Measurements from ENCODE around the gene SPTAN1.
A peak's percentile ranks its signal among the peaks of the same experiment; 100 is the strongest.
"Not testable (repeated sequence)": the region's sequence is repeated elsewhere in the genome, so short reads cannot be mapped to it uniquely, and the experiment has no call there.

The SPTAN1 gene

DNA sequence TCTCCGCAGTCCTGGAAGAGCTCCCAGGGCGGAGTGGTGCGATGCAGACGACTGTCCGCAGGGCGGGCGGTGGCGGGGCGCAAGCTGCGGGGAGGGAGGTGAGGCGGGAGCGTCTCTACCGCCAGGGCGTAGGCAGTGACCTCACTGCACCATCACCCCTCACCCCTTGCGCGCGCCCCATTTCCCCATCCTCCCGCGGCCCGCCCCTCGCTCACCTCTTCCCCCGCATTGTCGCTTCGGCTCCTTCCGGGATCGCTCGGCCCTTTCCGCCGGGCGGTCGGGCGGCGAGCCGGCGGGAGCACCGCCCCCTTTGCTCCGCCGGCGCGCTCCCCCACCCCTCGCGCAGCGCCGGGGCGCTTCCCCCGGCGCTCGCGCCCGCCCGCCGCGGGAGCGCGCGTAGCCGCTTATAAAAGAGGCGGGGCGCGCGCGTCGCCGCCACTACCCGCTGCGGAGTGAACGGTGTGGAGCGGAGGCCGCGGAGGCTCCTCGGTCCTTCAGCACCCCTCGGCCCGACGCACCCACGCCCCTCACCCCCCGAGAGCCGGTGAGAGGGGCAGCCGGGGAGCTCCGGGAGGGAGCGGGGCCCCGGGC lies at the start of gene SPTAN1:
TSS of gene SPTAN1 (plus strand) at position 435 of the 591 bp plus-strand sequence. CDS start 14,154 bp downstream, outside the sequence.
- peak; percentile 82 to 88 for DNase-seq (ENCODE audit: low read depth in 2 of 2)

DNA sequence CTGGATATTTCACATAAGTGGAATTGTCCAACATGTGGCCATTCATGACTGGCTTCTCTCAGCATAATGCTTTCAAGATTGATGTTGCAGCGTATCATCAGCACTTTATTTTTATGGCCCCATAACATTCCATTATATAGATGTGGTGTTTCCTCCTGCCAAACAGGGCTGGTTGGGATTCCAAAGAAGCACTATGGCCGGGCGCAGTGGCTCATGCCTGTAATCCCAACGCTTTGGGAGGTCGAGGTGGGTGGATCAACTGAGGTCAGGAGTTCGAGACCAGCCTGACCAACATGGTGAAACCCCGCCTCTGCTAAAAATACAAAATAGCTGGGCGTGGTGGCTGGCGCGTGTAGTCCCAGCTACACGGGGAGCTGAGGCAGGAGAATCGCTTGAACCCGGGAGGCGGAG lies 49.0 kb upstream of the SPTAN1 start:
- not testable (repeated sequence) for DNase-seq (ENCODE audit: low read depth in 2 of 2)

DNA sequence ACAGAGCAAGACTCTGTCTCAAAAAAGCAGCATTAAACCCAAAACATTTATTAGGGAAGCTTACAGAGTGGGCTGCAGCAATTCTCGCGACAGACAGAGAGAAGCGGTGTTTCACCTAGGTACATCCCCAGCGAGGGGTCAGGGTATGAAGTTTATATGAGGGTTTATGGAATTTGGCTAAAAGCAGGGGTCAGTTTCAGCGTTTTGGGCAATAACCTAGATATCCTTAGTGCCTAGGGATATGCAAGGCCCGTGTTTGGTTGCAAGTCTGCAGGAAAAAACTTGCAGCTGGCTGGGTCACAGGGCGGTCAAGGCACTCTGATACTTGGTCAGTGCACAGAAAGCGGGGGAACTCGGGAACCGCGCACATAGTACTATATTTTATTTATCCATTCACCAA lies 48.5 kb upstream of the SPTAN1 start:
- no peak for DNase-seq (ENCODE audit: low read depth in 2 of 2)

DNA sequence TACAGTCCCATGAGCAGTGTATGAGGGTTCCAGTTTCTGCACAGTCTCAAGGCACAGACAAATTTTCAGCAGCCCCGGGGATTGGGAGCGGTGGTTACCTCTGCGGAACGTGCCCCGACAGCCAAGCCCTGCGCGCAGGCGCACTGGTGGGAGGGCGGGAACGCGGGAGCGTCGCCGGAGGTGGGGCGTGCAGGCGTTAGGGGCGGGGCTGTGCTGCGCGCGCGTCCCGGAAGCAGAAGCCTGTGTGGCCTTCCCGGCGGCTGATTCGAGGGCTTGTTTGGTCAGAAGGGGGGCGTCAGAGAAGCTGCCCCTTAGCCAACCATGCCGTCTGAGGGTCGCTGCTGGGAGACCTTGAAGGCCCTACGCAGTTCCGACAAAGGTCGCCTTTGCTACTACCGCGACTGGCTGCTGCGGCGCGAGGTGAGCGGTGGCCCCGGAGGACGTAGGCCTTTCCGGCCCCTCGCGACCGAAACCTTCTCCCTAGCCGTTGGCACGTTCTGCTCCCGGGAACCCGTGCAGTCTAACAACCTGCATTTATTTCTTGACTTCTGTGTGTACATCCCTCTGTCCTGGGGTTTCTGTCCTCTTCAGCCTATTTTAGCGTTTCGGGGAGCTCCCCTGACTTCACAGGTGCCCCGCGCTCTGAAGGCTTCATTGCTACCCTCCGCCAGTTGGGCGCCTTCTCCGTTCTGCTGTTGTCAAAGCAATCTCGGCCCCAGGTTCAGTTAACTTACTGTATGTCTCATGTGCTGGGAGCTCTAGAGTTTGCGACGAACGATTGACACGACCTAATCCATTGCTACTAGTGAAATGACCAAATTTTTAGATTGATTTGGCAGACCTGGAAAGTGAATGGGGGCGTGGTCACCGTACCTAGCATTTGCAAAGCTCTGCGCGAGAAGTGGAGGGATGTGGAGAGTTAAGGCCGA lies 47.6 kb upstream of the SPTAN1 start, which contains the start of gene GLE1:
TSS of gene GLE1 (plus strand) at position 235 of the 929 bp plus-strand sequence. CDS start at position 322, 87 bp downstream.
- DNase-seq (ENCODE audit: low read depth in 2 of 2) = peak; percentile 90 to 91

DNA sequence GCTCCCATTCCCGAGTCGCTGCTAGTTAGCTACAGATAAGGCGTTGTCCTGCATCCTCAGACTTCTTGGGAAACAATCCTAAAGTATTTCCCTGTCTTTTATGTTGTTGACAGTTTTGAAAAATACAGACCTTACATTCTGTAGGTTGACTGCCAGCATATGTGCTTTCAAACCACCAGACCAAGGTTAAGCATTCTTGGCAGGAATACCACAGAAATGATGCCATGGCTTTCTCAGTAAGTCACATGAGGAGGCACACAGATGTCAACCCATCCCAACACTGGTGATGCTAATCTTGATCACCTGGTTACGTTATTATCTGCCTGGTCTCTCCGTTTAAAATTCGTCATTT lies 47.0 kb upstream of the SPTAN1 start:
- DNase-seq (ENCODE audit: low read depth in 2 of 2) = no peak

DNA sequence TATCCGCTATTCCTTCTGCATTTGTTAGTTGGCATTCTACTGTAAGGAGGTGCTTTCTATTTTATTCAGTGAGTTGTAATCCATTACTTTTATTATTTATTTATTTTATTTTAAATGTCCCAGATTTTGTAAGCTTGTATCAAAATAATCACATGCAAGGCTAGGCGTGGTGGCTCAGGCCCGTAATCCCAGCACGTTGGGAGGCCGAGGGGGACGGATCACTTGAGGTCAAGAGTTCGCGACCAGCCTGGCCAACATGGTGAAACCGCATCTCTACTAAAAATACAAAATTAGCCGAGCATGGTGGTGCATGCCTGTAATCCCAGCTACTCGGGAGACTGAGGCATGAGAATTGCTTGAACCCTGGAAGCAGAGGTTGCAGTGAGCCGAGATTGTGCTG lies 46.5 kb upstream of the SPTAN1 start:
- DNase-seq (ENCODE audit: low read depth in 2 of 2) = not testable (repeated sequence)

DNA sequence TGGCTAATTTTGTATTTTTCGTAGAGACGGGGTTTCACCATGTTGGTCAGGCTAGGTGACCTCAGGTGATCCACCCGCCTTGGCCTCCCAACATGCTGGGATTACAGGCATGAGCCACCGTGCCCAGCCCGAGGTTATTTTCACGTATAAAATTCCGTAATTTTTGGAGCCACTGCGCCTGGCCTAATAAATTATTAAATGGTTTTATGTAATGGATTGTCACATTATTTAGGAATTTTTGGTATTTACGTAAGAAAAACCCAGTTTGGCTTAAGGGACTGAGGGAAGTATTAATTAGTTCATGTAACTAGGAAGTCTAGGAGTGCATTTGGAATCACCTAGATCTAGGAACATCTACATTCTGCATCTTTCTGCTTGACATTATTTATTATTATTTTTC lies 39.6 kb upstream of the SPTAN1 start:
- DNase-seq (ENCODE audit: low read depth in 2 of 2) = no peak

DNA sequence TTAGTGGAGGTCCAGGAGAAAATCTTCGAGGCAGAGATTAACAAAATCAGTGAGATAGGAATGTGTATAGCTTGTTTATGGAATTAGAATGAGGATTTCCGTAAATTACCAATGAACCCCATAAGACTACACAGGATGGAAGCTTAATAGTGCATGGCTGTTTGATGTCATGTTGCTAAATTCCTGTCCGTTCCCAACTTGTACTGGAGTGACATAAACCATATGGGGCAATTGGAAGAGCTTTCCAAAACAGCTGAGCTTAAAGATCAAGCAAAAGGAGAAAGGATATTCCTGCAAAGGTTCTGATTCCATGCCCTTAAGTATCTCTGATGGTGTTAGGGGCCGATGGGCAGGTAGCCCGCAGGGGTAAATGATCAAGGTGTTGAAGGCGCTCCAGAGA lies 30.4 kb upstream of the SPTAN1 start:
- no peak for DNase-seq (ENCODE audit: low read depth in 2 of 2)

DNA sequence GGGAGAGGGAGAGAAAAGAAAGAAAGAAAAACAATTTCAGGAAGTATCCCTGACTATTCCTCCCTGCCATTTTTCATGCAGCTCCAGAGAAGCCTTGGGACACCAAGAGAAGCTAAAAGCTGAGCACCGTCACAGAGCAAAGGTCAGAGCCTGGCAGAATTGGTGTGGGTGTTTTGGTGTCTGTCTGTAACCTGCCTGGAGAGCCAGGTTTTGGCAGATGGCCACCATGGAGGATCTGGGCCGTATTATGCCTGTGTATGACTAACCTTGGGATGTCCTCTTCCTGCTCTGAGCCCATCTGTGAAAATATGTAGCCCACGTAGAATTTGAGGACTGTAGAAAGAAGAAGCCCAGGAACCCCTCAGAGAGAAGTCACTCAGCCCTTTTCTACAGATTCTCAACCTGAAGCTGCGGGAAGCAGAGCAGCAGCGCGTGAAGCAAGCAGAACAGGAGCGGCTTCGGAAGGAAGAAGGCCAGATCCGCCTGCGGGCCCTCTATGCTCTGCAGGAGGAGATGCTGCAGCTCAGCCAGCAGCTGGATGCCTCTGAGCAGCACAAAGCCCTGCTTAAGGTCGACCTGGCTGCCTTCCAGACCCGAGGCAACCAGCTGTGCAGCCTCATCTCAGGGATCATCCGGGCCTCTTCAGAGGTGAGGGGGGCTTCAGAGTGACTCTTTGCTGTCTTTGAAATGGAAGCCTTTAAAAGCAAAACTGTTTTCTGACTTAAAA lies 29.0 kb upstream of the SPTAN1 start:
- DNase-seq (ENCODE audit: low read depth in 2 of 2) = no peak

DNA sequence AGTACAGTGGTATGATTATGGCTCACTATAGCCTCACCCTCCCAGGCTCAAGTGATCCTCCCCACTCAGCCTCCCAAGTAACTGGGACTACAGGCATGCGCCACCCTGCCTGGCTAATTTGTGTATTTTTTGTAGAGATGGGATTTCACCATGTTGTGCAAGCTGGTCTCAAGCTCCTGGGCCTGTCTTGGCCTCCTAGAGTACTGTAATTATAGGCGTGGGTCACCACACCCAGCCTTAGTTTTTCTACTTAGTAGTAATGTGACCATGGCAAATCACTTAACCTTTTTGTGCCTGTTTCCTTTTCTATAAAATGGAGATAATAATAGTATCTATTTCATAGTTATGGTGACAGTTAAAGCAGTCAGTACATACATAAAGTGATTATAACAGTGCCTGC lies 25.7 kb upstream of the SPTAN1 start:
- no peak for DNase-seq (ENCODE audit: low read depth in 2 of 2)

DNA sequence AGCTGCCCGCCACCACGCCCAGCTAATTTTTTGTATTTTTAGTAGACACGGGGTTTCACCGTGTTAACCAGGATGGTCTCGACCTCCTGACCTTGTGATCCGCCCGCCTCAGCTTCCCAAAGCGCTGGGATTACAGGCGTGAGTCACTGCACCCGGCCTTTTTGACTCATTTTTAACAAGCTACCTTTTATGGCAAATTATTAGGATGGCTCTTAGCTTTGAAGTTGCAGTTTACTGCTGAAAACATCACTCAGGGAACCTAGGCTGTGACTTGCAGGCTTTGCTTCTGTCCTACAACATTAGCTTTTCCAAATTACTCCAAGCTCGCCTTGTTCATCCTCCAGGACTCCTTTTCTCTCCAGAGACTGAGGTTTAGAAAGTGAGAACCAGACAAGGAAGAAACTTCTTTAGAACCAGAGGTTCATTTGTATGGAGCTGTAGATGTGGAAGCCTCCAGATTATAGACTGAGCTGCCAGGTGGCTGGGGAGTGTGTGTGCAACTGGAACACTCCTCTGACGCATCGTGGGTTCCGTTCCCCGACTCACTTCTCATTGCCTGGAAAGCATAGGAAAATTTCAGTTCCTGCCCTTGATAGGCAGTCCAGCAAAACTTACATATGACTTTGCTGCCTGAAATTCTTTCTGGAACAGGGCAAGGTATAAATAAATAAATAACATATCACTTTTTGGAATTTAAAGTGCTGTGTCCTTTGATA lies 23.8 kb upstream of the SPTAN1 start:
- no peak for DNase-seq (ENCODE audit: low read depth in 2 of 2)

DNA sequence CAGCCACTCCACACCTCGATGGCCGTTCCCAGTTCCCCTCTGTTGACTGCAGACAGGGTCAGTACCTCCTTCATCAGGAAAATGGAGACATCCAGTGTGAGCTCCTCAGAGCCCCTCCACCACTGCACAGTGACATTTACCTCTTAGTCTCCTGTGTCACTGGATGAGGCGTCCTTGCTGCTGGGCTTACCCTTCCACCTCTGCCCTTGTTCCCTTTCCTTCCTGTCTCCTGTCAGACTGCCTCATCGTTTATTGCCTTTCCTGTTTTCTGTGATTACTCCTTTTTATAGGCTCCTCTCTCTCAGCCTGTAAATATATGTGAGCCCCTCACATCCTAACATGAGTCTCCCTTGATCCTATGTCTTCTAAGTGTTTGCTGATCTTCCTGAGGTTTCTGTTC lies 23.2 kb upstream of the SPTAN1 start:
- DNase-seq (ENCODE audit: low read depth in 2 of 2) = no peak

DNA sequence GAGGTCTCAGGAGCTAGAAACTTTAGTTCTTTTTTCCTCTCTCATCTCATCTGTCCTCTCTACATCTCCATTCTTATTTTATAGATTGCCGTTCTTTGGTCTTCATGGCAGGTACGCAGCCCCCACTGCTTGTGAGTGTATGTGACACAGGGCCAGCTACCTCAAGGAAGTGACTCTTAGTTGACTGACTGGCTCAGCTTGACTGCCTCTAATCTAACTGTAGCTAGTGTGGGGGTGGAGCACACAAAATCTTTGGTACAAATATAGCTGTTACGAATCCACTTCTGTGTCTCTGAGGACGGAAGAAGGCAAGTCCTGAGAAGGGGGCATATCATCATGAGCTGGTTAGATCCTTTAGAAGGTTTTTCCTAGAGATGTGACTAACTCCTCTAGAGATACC lies 19.8 kb upstream of the SPTAN1 start:
- no peak for DNase-seq (ENCODE audit: low read depth in 2 of 2)

DNA sequence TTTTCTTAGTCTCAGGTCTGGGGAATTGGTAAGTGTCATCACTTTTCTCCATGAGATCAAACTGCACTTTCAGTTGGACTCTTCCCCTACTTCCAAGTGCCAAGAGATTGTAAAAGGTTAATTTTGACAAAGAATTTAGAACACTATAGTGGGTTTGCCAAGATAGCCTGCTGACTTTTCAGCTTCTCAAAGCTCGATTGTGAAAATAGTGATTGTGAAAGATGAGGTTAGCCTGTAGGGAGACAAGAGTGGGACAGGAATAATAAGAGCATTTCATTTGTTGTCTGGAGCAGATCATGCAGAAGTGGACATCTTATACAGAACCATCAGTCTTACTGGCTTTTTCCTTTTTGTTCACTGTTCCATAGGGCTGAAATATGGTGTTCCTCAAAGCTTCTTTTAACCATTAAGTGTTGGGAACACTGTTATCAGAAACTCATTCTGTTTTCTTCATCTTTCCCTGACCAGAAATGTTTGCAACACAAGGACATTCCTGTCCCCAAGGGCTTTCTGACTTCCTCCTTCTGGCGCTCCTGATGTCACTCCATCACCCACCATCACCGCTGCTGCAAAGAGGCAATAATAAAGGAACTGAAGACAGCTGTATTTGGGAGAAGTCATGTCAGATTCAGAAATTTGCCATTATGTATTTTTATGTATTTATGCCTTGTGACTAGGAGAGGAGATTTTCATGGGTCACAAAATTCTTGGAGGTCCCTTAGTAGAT lies 11.6 kb upstream of the SPTAN1 start:
- no peak for DNase-seq (ENCODE audit: low read depth in 2 of 2)

DNA sequence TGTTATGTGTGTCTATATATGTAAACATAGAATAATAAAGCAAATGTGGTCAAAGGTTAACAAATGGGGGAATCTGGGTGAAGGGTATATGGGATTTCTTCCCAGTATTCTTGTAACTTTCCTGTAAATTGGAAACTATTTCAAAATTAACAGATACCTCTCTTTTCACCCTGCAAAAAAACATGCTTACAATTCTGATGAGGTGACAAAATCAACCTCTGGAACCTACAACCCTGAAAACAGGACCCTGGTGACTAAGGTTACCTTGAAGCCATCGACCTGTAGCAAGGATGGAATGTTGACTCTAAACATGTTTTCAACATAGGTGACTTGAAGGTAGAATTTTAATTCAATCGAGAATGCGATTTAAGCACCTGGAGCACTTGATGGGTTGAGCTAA lies 5.9 kb upstream of the SPTAN1 start:
- DNase-seq (ENCODE audit: low read depth in 2 of 2) = no peak

DNA sequence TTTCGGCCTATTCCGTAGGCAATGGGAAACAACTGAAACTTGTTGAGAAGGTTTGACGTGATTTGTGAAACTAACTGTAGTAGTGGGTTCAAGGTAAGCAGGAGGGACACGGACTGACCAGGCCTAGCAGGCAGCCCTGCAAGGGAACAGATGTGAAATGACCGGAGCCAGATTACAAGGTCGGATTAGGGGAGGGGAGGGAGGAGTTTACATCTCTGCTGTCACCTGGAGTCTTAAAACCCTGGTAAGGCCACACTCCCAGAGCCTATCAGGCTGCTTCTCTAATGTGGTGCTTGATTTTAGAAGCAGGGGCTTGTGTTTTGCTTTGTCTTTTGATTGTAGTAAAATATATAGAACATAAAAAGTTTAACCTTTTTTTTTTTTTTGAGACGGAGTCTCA lies 3.5 kb upstream of the SPTAN1 start:
- DNase-seq (ENCODE audit: low read depth in 2 of 2) = no peak

DNA sequence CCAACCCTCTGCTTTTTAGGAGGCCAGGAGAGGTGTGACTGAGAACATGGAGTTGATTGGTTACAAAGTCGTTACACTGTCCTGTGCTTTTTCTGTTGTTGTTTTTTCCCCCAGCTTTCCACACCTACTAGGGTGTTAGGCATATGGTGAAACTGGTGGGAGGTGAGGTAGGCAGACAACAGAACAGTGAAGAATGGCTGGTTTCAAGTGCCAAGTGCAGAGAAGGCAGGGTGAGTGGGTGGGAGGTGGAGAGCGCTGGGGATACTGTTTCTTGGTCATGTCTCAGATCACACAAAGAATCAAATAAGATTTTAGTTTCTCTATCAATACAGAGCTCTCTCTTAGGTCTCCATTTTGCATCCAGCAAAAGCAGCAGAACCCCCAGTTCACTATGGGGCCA lies 2.2 kb upstream of the SPTAN1 start:
- DNase-seq (ENCODE audit: low read depth in 2 of 2) = peak in 1 of 2 donors; percentile 19

DNA sequence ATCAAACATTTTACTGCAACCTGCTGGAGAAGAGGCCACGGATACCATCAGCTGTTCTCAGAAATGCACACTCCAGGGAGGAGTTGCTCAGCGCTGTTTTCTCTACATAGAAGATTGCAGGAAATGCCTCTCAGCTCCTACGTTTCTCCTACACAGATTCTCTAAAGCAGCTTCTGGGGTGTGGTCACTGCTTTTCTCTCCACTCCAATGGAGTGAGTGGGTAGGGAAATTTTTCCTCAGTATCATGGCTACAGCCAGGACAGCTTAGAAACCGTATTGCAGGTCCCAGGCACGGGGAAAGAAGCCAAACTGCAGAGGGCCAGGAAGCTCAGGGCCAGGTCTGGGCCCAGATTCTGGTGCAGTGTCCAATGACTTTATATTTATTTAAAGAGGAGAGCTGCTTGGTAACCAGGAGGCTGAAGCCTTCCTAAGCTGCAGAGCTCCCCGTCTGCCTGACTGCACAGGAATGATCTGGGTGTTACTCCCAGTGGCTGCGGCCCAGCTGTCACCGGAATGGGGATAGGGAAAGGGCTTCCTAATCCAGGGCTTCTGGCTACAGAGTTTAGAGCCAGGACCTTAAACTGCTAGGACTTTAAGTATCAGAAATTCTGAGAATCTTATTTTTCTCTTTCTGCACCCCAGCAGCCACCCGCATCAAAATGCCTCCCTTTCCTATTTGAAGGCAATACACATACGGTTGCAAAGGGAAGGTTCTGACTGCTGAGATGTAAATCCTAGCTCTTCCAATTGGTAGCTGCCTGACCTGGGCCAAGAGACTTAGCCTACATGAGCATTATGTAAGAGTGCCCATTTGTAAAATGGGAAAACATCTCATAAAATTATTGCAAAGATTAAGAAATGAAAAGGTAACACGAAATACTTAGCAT lies 1.4 kb upstream of the SPTAN1 start:
- DNase-seq (ENCODE audit: low read depth in 2 of 2) = no peak

DNA sequence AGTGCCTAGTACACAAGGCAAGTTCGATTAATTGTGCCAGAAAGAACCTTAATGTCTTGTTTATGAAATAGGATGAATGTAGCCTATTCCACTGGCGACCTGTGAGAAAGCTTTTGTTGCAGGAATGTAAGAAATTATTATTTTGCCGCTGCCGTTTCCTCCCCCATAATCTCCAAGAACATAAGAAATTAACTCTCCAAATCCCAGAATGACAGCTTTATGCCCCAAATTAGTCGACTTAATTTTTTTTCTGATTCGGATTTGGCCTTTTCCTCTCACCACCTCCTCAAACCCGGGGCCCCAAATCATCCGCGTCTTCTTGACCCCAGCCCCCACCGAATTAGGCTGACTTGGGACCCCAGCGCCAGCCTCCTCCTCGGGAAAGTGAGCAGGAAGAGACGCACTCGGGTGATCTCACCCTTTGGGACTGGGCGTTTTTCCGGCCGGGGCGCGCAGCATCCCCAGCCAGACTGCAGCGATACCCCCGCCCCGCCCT lies 682 bp upstream of the SPTAN1 start:
- no peak for DNase-seq (ENCODE audit: low read depth in 2 of 2)
